Measurements from ENCODE around the gene SCFD1. TPM values are rescaled to one million over a fixed set of nuclear protein-coding genes. Genes with fewer than 3 reads are reported as not detected.

SCFD1 gene
- total RNA-seq, 1 donor: 139 TPM

GRCh38 chr14:30748343-30748742, 126.2 kb downstream of the SCFD1 start:
- no peak overlapping the region for H3K4me3 ChIP-seq (ENCODE audit: low read length)
- H3K9me3 ChIP-seq (ENCODE audit: low read depth, low read length): no peaks in the 10 kb centered on the region
- no peaks in the 10 kb centered on the region for H3K27me3 ChIP-seq (ENCODE audit: insufficient read depth, low read length)
- no peaks in the 10 kb centered on the region for H3K4me1 ChIP-seq (ENCODE audit: insufficient read depth, low read length)

GRCh38 chr14:30751646-30752416, 129.7 kb downstream of the SCFD1 start:
- H3K27me3 ChIP-seq (ENCODE audit: insufficient read depth, low read length): no peaks in the 10 kb centered on the region
- H3K9me3 ChIP-seq (ENCODE audit: low read depth, low read length): no peaks in the 10 kb centered on the region
- H3K4me3 ChIP-seq (ENCODE audit: low read length): no peak overlapping the region
- no peaks in the 10 kb centered on the region for H3K4me1 ChIP-seq (ENCODE audit: insufficient read depth, low read length)

DNA sequence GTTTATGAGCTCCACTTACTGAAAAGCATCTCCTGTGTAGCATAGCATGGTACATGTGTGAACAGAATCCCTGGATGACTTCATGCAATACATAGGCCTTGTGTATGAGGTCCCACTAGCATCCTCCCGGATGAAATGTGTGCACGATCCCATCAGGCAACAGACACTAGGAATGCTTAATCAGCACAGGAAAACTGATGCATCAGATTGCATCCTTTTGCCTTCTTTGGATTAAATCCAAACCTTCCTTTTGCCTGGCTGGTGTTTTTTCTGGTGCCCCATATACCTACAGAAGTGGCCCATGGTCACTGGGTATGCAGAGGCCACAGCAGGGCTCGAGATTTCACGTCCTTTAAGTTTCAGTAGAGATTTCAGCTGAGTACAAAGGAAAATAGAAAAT, 131.3 kb downstream of the SCFD1 start:
- no peaks in the 10 kb centered on the region for H3K9me3 ChIP-seq (ENCODE audit: low read depth, low read length)
- H3K4me1 ChIP-seq (ENCODE audit: insufficient read depth, low read length): no peaks in the 10 kb centered on the region
- no peaks in the 10 kb centered on the region for H3K27me3 ChIP-seq (ENCODE audit: insufficient read depth, low read length)
- no peak overlapping the region for H3K4me3 ChIP-seq (ENCODE audit: low read length)

DNA sequence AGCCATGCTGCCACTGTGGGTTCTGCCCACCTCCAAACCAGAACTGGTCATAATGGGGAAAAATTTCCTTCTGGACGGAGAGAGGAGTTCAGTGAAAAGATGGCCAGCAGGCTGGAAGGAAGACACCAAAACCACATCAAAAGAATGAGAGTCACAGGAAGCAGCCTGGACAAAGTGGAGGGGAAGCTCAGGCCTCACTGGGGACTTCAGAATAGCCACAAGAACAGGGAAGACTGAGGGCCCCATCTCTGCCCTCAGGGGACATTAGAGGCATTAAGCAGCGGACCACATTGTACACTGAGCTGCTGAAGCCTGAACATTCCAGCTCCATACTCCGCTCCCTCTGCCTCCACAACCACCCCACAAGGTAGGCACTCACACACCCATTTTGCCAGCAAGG, 132.7 kb downstream of the SCFD1 start:
- H3K27me3 ChIP-seq (ENCODE audit: insufficient read depth, low read length): no peaks in the 10 kb centered on the region
- H3K4me1 ChIP-seq (ENCODE audit: insufficient read depth, low read length): no peaks in the 10 kb centered on the region
- H3K4me3 ChIP-seq (ENCODE audit: low read length): no peak overlapping the region
- no peaks in the 10 kb centered on the region for H3K9me3 ChIP-seq (ENCODE audit: low read depth, low read length)

GRCh38 chr14:30756594-30756993, 134.5 kb downstream of the SCFD1 start:
- H3K27me3 ChIP-seq (ENCODE audit: insufficient read depth, low read length): no peaks in the 10 kb centered on the region
- H3K9me3 ChIP-seq (ENCODE audit: low read depth, low read length): no peaks in the 10 kb centered on the region
- H3K4me1 ChIP-seq (ENCODE audit: insufficient read depth, low read length): no peaks in the 10 kb centered on the region
- H3K4me3 ChIP-seq (ENCODE audit: low read length): no peak overlapping the region

DNA sequence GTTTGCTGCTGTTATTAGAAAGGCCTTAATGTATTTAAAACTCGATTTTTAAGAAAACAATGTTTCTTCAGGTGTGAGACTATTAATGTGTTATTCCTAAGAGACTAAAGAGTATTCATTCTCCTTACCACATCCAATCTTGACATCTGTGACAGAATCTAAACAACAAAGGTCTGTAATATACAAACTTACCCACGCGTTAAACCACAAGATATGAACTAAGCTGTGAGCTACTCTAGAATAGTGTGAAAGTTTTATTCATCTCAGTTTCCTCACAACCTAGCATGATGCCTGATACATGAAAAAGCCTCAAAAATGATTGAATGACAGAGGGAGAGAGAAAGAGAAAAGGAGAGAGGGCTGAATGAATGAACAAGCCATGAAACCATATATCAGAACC, 135.0 kb downstream of the SCFD1 start:
- Histone ChIP-seq H3K4me3 (ENCODE audit: low read length) (no peak overlapping the region), H3K27me3 (ENCODE audit: insufficient read depth, low read length) (no peaks in the 10 kb centered on the region), H3K4me1 (ENCODE audit: insufficient read depth, low read length) (no peaks in the 10 kb centered on the region), H3K9me3 (ENCODE audit: low read depth, low read length) (peaks cover under 1% of the 10 kb centered on the region)

DNA sequence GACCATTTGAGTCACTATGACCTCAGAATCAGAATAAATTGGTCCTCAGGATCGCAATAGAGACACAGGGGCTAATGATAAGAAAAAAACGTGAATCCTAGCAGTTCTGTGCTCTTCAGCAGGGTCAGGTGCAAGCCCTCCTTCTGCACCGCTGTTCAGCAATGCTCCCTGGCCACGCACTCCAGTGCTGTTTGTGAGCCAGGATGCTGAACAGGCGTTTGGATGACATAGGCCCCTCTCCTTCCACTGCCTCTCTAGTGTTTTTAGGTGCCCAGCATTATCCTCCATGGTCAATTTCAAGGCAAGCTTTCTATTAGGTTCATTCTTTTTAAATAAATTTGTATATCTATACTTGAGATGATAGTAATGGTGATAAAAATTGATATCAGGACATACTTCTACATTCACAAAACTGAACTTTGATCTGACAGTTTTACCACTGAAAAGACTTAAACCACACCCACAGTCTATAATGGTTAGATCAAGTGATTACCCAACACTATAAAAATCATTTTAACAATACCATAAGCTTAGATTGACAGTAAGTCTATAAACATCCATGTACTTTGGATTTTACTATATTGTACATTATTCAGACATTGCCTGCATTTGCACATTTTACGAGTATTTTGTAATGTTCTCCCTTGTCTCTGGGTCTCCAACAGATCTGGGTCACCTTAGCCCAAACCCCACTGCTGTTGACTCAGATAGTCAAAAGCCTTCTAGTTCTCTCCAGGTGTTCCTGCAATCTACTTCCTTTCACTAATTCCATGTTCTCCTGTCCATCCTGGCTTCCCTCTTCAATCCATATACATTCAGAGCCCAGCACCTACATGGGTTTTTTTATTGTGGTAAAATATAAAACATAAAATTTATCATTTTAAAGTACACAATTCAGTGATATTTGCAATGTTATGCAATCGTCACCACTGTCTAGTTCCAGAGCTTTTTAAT, 137.3 kb downstream of the SCFD1 start:
- Histone ChIP-seq H3K4me3 (ENCODE audit: low read length) (no peak overlapping the region), H3K27me3 (ENCODE audit: insufficient read depth, low read length) (no peaks in the 10 kb centered on the region), H3K4me1 (ENCODE audit: insufficient read depth, low read length) (no peaks in the 10 kb centered on the region), H3K9me3 (ENCODE audit: low read depth, low read length) (peaks cover 24% of the 10 kb centered on the region)

GRCh38 chr14:30763891-30764290, 141.8 kb downstream of the SCFD1 start:
- no peaks in the 10 kb centered on the region for H3K27me3 ChIP-seq (ENCODE audit: insufficient read depth, low read length)

DNA sequence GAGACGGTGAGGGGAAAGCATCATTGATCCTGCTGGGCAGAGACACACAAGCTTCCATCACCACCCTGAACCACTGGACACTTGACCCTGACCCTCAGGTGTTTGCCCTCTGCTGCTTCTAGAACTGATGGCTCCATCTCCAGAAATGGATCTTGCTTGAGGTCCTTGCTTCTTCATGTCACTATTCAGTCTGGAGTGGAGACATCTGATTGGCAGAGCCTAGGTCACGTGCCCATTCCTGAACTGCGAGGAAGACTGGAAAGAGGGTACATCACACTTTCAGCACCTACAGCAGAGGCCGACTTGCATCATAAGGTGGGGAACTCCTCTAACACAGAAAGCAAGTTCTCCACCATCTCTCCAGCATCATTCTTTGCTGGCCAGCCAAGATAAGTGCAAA, 145.5 kb downstream of the SCFD1 start:
- Histone ChIP-seq H3K27me3 (ENCODE audit: insufficient read depth, low read length) (peaks cover 2% of the 10 kb centered on the region), H3K4me3 (ENCODE audit: low read length) (no peak overlapping the region), H3K9me3 (ENCODE audit: low read depth, low read length) (peaks cover 19% of the 10 kb centered on the region), H3K4me1 (ENCODE audit: insufficient read depth, low read length) (no peaks in the 10 kb centered on the region)

More at GRCh38 chr14:30763891-30764290, 141.8 kb downstream of the SCFD1 start:
- Histone ChIP-seq H3K4me1 (ENCODE audit: insufficient read depth, low read length) (no peaks in the 10 kb centered on the region), H3K4me3 (ENCODE audit: low read length) (no peak overlapping the region), H3K9me3 (ENCODE audit: low read depth, low read length) (peaks cover 25% of the 10 kb centered on the region)

DNA sequence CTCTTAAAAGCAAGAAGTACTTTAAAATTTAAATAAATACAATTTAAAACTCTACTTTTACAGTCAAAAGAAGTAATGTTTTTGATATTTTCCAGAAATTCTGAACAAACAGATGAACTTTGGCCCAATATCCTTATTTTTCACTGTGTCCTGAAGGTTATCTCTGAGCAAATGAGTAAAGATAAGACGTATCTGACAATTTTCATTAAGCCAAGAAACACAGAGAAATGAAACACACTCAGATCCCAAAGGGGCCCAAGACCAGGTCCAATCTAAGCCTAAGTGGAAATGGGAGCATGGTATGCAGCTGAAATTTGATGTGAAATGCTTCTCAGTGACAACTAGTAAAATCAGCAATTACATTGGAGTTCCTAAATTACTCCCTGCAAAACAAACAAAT, 146.7 kb downstream of the SCFD1 start:
- H3K9me3 ChIP-seq (ENCODE audit: low read depth, low read length): peaks cover 7% of the 10 kb centered on the region
- H3K4me3 ChIP-seq (ENCODE audit: low read length): no peak overlapping the region
- H3K27me3 ChIP-seq (ENCODE audit: insufficient read depth, low read length): peaks cover 4% of the 10 kb centered on the region
- no peaks in the 10 kb centered on the region for H3K4me1 ChIP-seq (ENCODE audit: insufficient read depth, low read length)

GRCh38 chr14:30770376-30770775, 148.3 kb downstream of the SCFD1 start:
- Histone ChIP-seq H3K4me1 (ENCODE audit: insufficient read depth, low read length) (no peaks in the 10 kb centered on the region), H3K27me3 (ENCODE audit: insufficient read depth, low read length) (peaks cover 4% of the 10 kb centered on the region), H3K9me3 (ENCODE audit: low read depth, low read length) (no peaks in the 10 kb centered on the region), H3K4me3 (ENCODE audit: low read length) (no peak overlapping the region)

GRCh38 chr14:30771595-30771994, 149.5 kb downstream of the SCFD1 start:
- no peak overlapping the region for H3K4me3 ChIP-seq (ENCODE audit: low read length)
- no peaks in the 10 kb centered on the region for H3K9me3 ChIP-seq (ENCODE audit: low read depth, low read length)
- no peaks in the 10 kb centered on the region for H3K4me1 ChIP-seq (ENCODE audit: insufficient read depth, low read length)
- H3K27me3 ChIP-seq (ENCODE audit: insufficient read depth, low read length): peaks cover 4% of the 10 kb centered on the region

DNA sequence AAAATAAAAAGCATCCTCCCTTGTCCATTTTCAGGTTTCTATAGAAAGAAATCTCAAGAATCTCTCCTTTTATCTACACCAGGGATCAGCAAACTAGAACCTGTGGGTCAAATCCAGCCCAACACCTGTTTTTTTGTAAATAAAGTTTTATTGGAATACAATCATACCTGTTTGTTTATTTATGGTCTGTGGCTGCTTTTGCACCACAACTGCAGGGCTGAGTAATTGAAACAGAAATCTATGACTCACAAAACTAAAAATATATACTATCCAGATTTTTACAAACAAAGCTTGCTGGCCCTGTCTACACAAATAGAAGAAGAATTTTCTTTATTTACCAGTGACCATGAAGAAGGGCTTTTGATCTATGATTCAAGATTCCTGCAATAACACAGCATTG, 157.1 kb downstream of the SCFD1 start:
- H3K27me3 ChIP-seq (ENCODE audit: insufficient read depth, low read length): no peaks in the 10 kb centered on the region
- no peaks in the 10 kb centered on the region for H3K4me1 ChIP-seq (ENCODE audit: insufficient read depth, low read length)
- no peaks in the 10 kb centered on the region for H3K9me3 ChIP-seq (ENCODE audit: low read depth, low read length)
- no peak overlapping the region for H3K4me3 ChIP-seq (ENCODE audit: low read length)
